K562 (cell line): ENCODE results near the gene INTS1. TPM values are rescaled to one million over a fixed set of nuclear protein-coding genes. Genes with fewer than 3 reads are reported as not detected.

Source experiments
- AFF1 ChIP-seq, 2 experiments: fragments of 450-650 bp; IDR thresholded peaks; 2 replicates each; pipeline ENCODE4 v1.6.1; 2018; ENCODE audit warnings: mild to moderate bottlenecking in 2 of 2, low read depth in 1 of 2; ENCODE audit not compliant: partially characterized antibody in 2 of 2
- E2F5 ChIP-seq: sonication (generic); formaldehyde crosslinking; IDR thresholded peaks from 2 replicates; pipeline ENCODE4 v1.8.0; 2022; ENCODE audit warnings: mild to moderate bottlenecking, missing genetic modification reagents
- E2F6 ChIP-seq, 2 experiments: IDR thresholded peaks; 2 replicates each; pipeline ENCODE4 v1.6.1; 2011; ENCODE audit warnings: borderline replicate concordance in 1 of 2, control low read depth in 1 of 2, low read depth in 1 of 2, low read length in 1 of 2, mild to moderate bottlenecking in 1 of 2, mixed read lengths in 1 of 2, moderate library complexity in 1 of 2; ENCODE audit not compliant: insufficient read depth in 1 of 2, insufficient read length in 1 of 2, poor library complexity in 1 of 2, severe bottlenecking in 1 of 2; ENCODE audit errors: extremely low read depth in 1 of 2
- E2F8 ChIP-seq: fragments of 450-650 bp; IDR thresholded peaks from 2 replicates; pipeline ENCODE4 v1.7.1; 2018; ENCODE audit warnings: mild to moderate bottlenecking, low read depth; ENCODE audit not compliant: partially characterized antibody
- KLF10 ChIP-seq: fragments of 250-450 bp; sonication (Bioruptor Pico); IDR thresholded peaks from 2 replicates; pipeline ENCODE4 v1.6.1; 2021; ENCODE audit warnings: matching md5 sums
- TAF7 ChIP-seq: fragments of 450-650 bp; IDR thresholded peaks from 2 replicates; pipeline ENCODE4 v1.6.1; 2016; ENCODE audit warnings: missing genetic modification characterization, missing compliant biosample characterization
- TAL1 ChIP-seq: fragments of 450-650 bp; IDR thresholded peaks from 2 replicates; pipeline ENCODE4 v1.6.1; 2016; ENCODE audit warnings: mild to moderate bottlenecking
- TCFL5 ChIP-seq: fragments of 250-450 bp; sonication (Bioruptor Pico); conservative IDR thresholded peaks from 2 replicates; pipeline ENCODE4 v1.6.1; 2021; ENCODE audit warnings: mild to moderate bottlenecking, moderate library complexity, matching md5 sums
- ZNF224 ChIP-seq: sonication (generic); formaldehyde crosslinking; IDR thresholded peaks from 2 replicates; pipeline ENCODE4 v1.8.0; 2022; ENCODE audit warnings: mild to moderate bottlenecking, missing genetic modification reagents
- polyA plus RNA-seq, 8 experiments: library from polyadenylated mRNA; depleted of rRNA in 4 of 8; stranded (reverse) in 5 of 8; unstranded in 3 of 8; fragments of >200 nt; fragmentation: Nextera tagmentation in 2 of 8; fragmentation: Illumina TruSeq in 1 of 8; extraction: Ambion mirVana in 2 of 8; extraction: Trizol in 1 of 8; gene quantifications; 2 replicates each; pipeline versions ENCODE4 v1.2.1 to v1.2.3, GENCODE V29; 2011 to 2014; ENCODE audit warnings: inconsistent platforms in 1 of 8, missing spikeins in 1 of 8
- total RNA-seq, 7 experiments: library from RNA; depleted of rRNA in 6 of 7; stranded (reverse); fragments of >200 nt in 6 of 7; fragmentation: Illumina TruSeq in 2 of 7; extraction: Trizol in 2 of 7; gene quantifications; 2 replicates each; pipeline versions ENCODE4 v1.2.1 to v1.2.3, GENCODE V29; 2011 to 2021; ENCODE audit warnings: low replicate concordance in 1 of 7
- TF ChIP-seq, protein P1 (sequence below): fragments of 450-650 bp; IDR thresholded peaks from 2 replicates; pipeline ENCODE4 v1.6.1; 2016; ENCODE audit warnings: low read depth

INTS1 gene
- total and polyA plus RNA-seq, 9 of the 15 experiments (the other 6 are each of a cell fraction or from before 2014, with no cell fraction given), result 0.34 to 119 (median 18.5) TPM

DNA sequence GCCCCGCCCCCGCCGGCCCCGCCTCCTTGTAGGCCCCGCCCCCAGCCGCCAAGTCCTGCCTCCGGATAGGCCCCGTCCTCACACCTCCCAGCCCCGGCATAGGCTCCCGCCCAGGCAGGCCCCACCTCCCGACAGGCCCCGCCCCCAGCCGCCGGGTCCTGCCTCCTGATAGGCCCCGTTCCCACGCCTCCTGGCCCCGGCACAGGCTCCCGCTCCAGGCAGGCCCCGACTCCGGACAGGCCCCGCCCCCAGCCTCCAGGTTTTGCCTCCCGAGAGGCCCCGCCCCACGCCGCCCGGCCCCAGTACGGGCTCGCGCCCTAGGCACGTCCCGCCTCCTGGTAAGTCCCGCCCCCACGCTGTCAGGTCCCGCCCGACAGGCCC is 44.7 kb downstream of the INTS1 start (continued):
- no peak for TF ChIP-seq ZNF224 (CRISPR knock-in tag)
- TF ChIP-seq TCFL5 (CRISPR knock-in tag), result no peak
- TF ChIP-seq, protein P1, sequence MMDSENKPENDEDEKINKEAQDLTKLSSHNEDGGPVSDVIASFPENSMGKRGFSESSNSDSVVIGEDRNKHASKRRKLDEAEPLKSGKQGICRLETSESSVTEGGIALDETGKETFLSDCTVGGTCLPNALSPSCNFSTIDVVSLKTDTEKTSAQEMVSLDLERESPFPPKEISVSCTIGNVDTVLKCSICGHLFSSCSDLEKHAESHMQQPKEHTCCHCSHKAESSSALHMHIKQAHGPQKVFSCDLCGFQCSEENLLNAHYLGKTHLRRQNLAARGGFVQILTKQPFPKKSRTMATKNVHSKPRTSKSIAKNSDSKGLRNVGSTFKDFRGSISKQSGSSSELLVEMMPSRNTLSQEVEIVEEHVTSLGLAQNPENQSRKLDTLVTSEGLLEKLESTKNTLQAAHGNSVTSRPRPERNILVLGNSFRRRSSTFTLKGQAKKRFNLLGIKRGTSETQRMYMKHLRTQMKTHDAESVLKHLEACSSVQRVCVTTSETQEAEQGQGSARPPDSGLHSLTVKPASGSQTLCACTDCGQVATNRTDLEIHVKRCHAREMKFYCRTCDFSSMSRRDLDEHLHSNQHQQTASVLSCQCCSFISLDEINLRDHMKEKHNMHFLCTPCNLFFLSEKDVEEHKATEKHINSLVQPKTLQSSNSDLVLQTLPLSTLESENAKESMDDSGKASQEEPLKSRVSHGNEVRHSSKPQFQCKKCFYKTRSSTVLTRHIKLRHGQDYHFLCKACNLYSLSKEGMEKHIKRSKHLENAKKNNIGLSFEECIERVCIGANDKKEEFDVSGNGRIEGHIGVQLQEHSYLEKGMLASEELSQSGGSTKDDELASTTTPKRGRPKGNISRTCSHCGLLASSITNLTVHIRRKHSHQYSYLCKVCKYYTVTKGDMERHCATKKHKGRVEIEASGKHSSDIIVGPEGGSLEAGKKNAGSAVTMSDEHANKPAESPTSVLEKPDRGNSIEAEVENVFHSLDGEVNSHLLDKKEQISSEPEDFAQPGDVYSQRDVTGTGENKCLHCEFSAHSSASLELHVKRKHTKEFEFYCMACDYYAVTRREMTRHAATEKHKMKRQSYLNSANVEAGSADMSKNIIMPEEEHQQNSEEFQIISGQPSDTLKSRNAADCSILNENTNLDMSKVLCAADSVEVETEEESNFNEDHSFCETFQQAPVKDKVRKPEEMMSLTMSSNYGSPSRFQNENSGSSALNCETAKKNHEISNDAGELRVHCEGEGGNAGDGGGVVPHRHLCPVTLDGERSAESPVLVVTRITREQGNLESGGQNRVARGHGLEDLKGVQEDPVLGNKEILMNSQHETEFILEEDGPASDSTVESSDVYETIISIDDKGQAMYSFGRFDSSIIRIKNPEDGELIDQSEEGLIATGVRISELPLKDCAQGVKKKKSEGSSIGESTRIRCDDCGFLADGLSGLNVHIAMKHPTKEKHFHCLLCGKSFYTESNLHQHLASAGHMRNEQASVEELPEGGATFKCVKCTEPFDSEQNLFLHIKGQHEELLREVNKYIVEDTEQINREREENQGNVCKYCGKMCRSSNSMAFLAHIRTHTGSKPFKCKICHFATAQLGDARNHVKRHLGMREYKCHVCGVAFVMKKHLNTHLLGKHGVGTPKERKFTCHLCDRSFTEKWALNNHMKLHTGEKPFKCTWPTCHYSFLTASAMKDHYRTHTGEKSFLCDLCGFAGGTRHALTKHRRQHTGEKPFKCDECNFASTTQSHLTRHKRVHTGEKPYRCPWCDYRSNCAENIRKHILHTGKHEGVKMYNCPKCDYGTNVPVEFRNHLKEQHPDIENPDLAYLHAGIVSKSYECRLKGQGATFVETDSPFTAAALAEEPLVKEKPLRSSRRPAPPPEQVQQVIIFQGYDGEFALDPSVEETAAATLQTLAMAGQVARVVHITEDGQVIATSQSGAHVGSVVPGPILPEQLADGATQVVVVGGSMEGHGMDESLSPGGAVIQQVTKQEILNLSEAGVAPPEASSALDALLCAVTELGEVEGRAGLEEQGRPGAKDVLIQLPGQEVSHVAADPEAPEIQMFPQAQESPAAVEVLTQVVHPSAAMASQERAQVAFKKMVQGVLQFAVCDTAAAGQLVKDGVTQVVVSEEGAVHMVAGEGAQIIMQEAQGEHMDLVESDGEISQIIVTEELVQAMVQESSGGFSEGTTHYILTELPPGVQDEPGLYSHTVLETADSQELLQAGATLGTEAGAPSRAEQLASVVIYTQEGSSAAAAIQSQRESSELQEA, result no peak
- no peak for TF ChIP-seq AFF1 (IDR thresholded peaks at IDR 0.05; ENCODE audit: low read depth in 1 of 2, partially characterized antibody in 2 of 2)
- no peak for TF ChIP-seq KLF10 (CRISPR knock-in tag)
- TF ChIP-seq E2F8, result no peak
- TF ChIP-seq E2F6 (IDR thresholded peaks at IDR 0.05; ENCODE audit: borderline replicate concordance in 1 of 2, extremely low read depth in 1 of 2, insufficient read depth in 1 of 2, insufficient read length in 1 of 2, low read depth in 1 of 2, low read length in 1 of 2, poor library complexity in 1 of 2, severe bottlenecking in 1 of 2), result peak in 1 of 2 experiments; percentile 31
- no peak for TF ChIP-seq TAL1
- TF ChIP-seq E2F5, result no peak
- TF ChIP-seq TAF7 (tag), result no peak
